GM21360 (cell line): ENCODE data around the gene P2RX3.
"Not testable (repeated sequence)": the region's sequence is repeated elsewhere in the genome, so short reads cannot be mapped to it uniquely, and the experiment has no call there.

Experiments used
- ATAC-seq: cut with Tn5 transposase; IDR thresholded peaks from one replicate; pipeline ENCODE4 v1.9.1; 2021; ENCODE audit warnings: mild to moderate bottlenecking, moderate library complexity; ENCODE audit not compliant: unreplicated experiment

The P2RX3 gene

GRCh38 chr11:57324154-57324885 is 13.8 kb upstream of the P2RX3 start:
- peak; percentile 14 for ATAC-seq

GRCh38 chr11:57324886-57325734 is 13.0 kb upstream of the P2RX3 start, which contains the start of gene TNKS1BP1:
Gene TNKS1BP1 (minus strand): TSS chr11:57324952. CDS start chr11:57321885, 3,067 bp downstream.
- peak; percentile 83 for ATAC-seq

- no peak for ATAC-seq
Observed at GRCh38 chr11:57325735-57326048, 12.5 kb upstream of the P2RX3 start.

GRCh38 chr11:57327721-57328120 is 10.4 kb upstream of the P2RX3 start:
- no peak for ATAC-seq

GRCh38 chr11:57330029-57330428 is 8.1 kb upstream of the P2RX3 start:
- no peak for ATAC-seq

GRCh38 chr11:57331720-57332119 is 6.4 kb upstream of the P2RX3 start:
- ATAC-seq, result no peak

GRCh38 chr11:57332694-57333440 is 5.3 kb upstream of the P2RX3 start:
- ATAC-seq, result no peak

GRCh38 chr11:57335023-57335342 is 3.2 kb upstream of the P2RX3 start:
- ATAC-seq, result no peak

GRCh38 chr11:57335343-57336110 is 2.6 kb upstream of the P2RX3 start, which contains the start of gene SSRP1:
Gene SSRP1 (minus strand): TSS chr11:57335892. CDS start chr11:57335121, 771 bp downstream.
- peak; percentile 99 for ATAC-seq

- peak; percentile 2 for ATAC-seq
Observed at GRCh38 chr11:57336111-57336666, 2.0 kb upstream of the P2RX3 start.

- ATAC-seq, result not testable (repeated sequence)
Observed at GRCh38 chr11:57336856-57337255, 1.3 kb upstream of the P2RX3 start.

GRCh38 chr11:57339328-57339727 is 1.2 kb downstream of the P2RX3 start:
- no peak for ATAC-seq

- ATAC-seq, result no peak
Observed at GRCh38 chr11:57340039-57340615, 2.0 kb downstream of the P2RX3 start.

GRCh38 chr11:57341250-57341808 is 3.2 kb downstream of the P2RX3 start:
- ATAC-seq, result no peak

- no peak for ATAC-seq
Observed at GRCh38 chr11:57342702-57343101, 4.5 kb downstream of the P2RX3 start.

GRCh38 chr11:57343825-57344224 is 5.7 kb downstream of the P2RX3 start:
- no peak for ATAC-seq

GRCh38 chr11:57344826-57345225 is 6.7 kb downstream of the P2RX3 start:
- ATAC-seq, result no peak

- ATAC-seq, result peak; percentile 54
Observed at GRCh38 chr11:57345555-57346211, 7.5 kb downstream of the P2RX3 start.

GRCh38 chr11:57347336-57347735 is 9.2 kb downstream of the P2RX3 start:
- ATAC-seq, result no peak
